Upper lobe of right lung (tissue), 1 donor: Measurements from ENCODE around the gene STEAP3. TPM values are rescaled to one million over a fixed set of nuclear protein-coding genes. Genes with fewer than 3 reads are reported as not detected.

Source experiments
- ATAC-seq: fragments of 200-7000 bp; cut with Tn5 transposase; one replicate; pipeline ENCODE4 v1.9.1; 2020; ENCODE audit warnings: mild to moderate bottlenecking, moderate library complexity
- DNase-seq: peaks from one replicate; pipeline ENCODE4 v3.0.0-alpha.2; 2020
- H3K27ac ChIP-seq: fragments of 200-600 bp; one replicate; pipeline ENCODE4 v1.8.0; 2022
- H3K27me3 ChIP-seq: fragments of 200-600 bp; one replicate; pipeline ENCODE4 v1.8.0; 2022; ENCODE audit warnings: mild to moderate bottlenecking
- H3K36me3 ChIP-seq: fragments of 200-600 bp; one replicate; pipeline ENCODE4 v1.8.0; 2022
- H3K4me1 ChIP-seq: fragments of 200-600 bp; one replicate; pipeline ENCODE4 v1.8.0; 2022
- H3K4me3 ChIP-seq: fragments of 200-600 bp; one replicate; pipeline ENCODE4 v1.8.0; 2022; ENCODE audit warnings: mild to moderate bottlenecking
- H3K9me3 ChIP-seq: fragments of 200-600 bp; one replicate; pipeline ENCODE4 v1.8.0; 2022
- CTCF ChIP-seq: fragments of 200-600 bp; IDR thresholded peaks from one replicate; pipeline ENCODE4 v1.8.0; 2022; ENCODE audit warnings: antibody characterized with exemption
- intact Hi-C: fragments of 100-400 bp; cut with DNase I; formaldehyde crosslinking; loops from one replicate; pipeline ENCODE4 v1.11.0; 2022
- total RNA-seq: library from RNA; stranded (reverse); fragmentation: NEBNext Ultra II Directional; extraction: Animal tissue kit (Norgen Biotek cat#: 25700); gene quantifications from one replicate; pipeline ENCODE4 v1.2.1, GENCODE V29; 2021
- donor health status: DM: no; HTN: yes; CAD: no; lungs with severe emphysema.

Gene STEAP3
- total RNA-seq, 1 donor from 2014 or later, result 14.1 TPM

GRCh38 chr2:119236796-119237195, 13.2 kb downstream of the STEAP3 start:
- H3K4me3 ChIP-seq, result no peak overlapping the region
- TF ChIP-seq CTCF, result no peak
- no peaks in the 10 kb centered on the region for H3K27me3 ChIP-seq
- DNase-seq (no peak), ATAC-seq (no peak)
- H3K36me3 ChIP-seq, result no peaks in the 10 kb centered on the region
- intact Hi-C loops, result no loop called here
- no peaks in the 10 kb centered on the region for H3K9me3 ChIP-seq
- no peak overlapping the region for H3K27ac ChIP-seq
- H3K4me1 ChIP-seq, result peaks cover 14% of the 10 kb centered on the region

GRCh38 chr2:119240311-119241204, 16.9 kb downstream of the STEAP3 start:
- Histone ChIP-seq H3K9me3 (no peaks in the 10 kb centered on the region), H3K36me3 (no peaks in the 10 kb centered on the region), H3K27ac (no peak overlapping the region), H3K27me3 (no peaks in the 10 kb centered on the region), H3K4me3 (no peak overlapping the region), H3K4me1 (peaks cover 14% of the 10 kb centered on the region)
- intact Hi-C loops, result no loop called here
- no peak for TF ChIP-seq CTCF
- ATAC-seq (peak; percentile 75), DNase-seq (peak; percentile 79)

- H3K4me3 ChIP-seq, result no peak overlapping the region
- no peak overlapping the region for H3K27ac ChIP-seq
- no peaks in the 10 kb centered on the region for H3K9me3 ChIP-seq
- H3K27me3 ChIP-seq, result no peaks in the 10 kb centered on the region
- H3K36me3 ChIP-seq, result no peaks in the 10 kb centered on the region
- no peak for TF ChIP-seq CTCF
- intact Hi-C loops, result no loop called here
- ATAC-seq (no peak), DNase-seq (no peak)
- peaks cover 14% of the 10 kb centered on the region for H3K4me1 ChIP-seq
These were observed 17.5 kb downstream of the STEAP3 start for GRCh38 chr2:119241205-119241532.

- H3K27ac ChIP-seq, result no peak overlapping the region
- H3K27me3 ChIP-seq, result no peaks in the 10 kb centered on the region
- DNase-seq (no peak), ATAC-seq (peak; percentile 63)
- peaks cover 14% of the 10 kb centered on the region for H3K4me1 ChIP-seq
- H3K4me3 ChIP-seq, result no peak overlapping the region
- TF ChIP-seq CTCF, result no peak
- H3K36me3 ChIP-seq, result no peaks in the 10 kb centered on the region
- no peaks in the 10 kb centered on the region for H3K9me3 ChIP-seq
- intact Hi-C loops, result no loop called here
These were observed 18.9 kb downstream of the STEAP3 start for GRCh38 chr2:119242276-119243119.

GRCh38 chr2:119243621-119244020, 20.0 kb downstream of the STEAP3 start:
- DNase-seq, result no peak
- no peak for TF ChIP-seq CTCF

More at GRCh38 chr2:119243621-119244020, 20.0 kb downstream of the STEAP3 start:
- intact Hi-C loops, result no loop called here
- no peak for ATAC-seq
- H3K27me3 ChIP-seq, result no peaks in the 10 kb centered on the region
- H3K4me1 ChIP-seq, result peaks cover 14% of the 10 kb centered on the region
- no peaks in the 10 kb centered on the region for H3K36me3 ChIP-seq
- no peak overlapping the region for H3K4me3 ChIP-seq
- no peak overlapping the region for H3K27ac ChIP-seq
- no peaks in the 10 kb centered on the region for H3K9me3 ChIP-seq
